Esophagus squamous epithelium (tissue), 5 donors: ENCODE data around the gene DUSP10. TPM values are rescaled to one million over a fixed set of nuclear protein-coding genes. Genes with fewer than 3 reads are reported as not detected.

Source experiments
- DNase-seq: peaks from one replicate; lab custom pipeline; 2025; lab: John Stamatoyannopoulos, UW
- H3K27ac ChIP-seq, 4 donors: fragments of 200-600 bp; sonication (generic); one replicate each; pipeline ENCODE4 v1.5.1; 2016 to 2019; ENCODE audit warnings: mild to moderate bottlenecking in 1 of 4
- H3K27me3 ChIP-seq, 4 donors: fragments of 200-600 bp; sonication (generic); 1 replicate in 3 of 4; 2 replicates in 1 of 4; pipeline versions ENCODE4 v1.5.1 to v1.6.0; 2017 to 2021; ENCODE audit warnings: antibody characterized with exemption in 1 of 4
- H3K36me3 ChIP-seq, 3 donors: fragments of 200-600 bp; sonication (generic); one replicate each; pipeline ENCODE4 v1.5.1; 2016 to 2019
- H3K4me1 ChIP-seq, 3 donors: fragments of 200-600 bp; sonication (generic); one replicate each; pipeline ENCODE4 v1.5.1; 2017 to 2019
- H3K4me3 ChIP-seq, 4 donors: fragments of 200-600 bp; sonication (generic); 1 replicate in 3 of 4; 2 replicates in 1 of 4; pipeline ENCODE4 v1.5.1; 2016 to 2019; ENCODE audit warnings: mild to moderate bottlenecking in 2 of 4, moderate library complexity in 1 of 4
- H3K9me3 ChIP-seq, 3 donors: fragments of 200-600 bp; sonication (generic); one replicate each; pipeline ENCODE4 v1.5.1; 2016 to 2019
- CTCF ChIP-seq, 6 experiments: fragments of 450-650 bp in 4 of 6; fragments of 200-600 bp in 2 of 6; sonication (generic) in 2 of 6; IDR thresholded peaks; one replicate each; pipeline ENCODE4 v1.5.1; 2016 to 2019; ENCODE audit warnings: antibody characterized with exemption in 6 of 6, mild to moderate bottlenecking in 4 of 6, moderate library complexity in 4 of 6
- POLR2A ChIP-seq, 4 donors: fragments of 450-650 bp; IDR thresholded peaks; one replicate each; pipeline ENCODE4 v1.6.1; 2017; ENCODE audit warnings: antibody characterized with exemption in 4 of 4, mild to moderate bottlenecking in 4 of 4, moderate library complexity in 3 of 4
- WGBS, 2 donors: methylation state at CpG; one replicate each; pipeline ENCODE4 v1.1.5; 2018; 5-methylcytosine and 5-hydroxymethylcytosine counted together
- intact Hi-C: fragments of 100-400 bp; cut with DNase I; formaldehyde crosslinking; loops from one replicate; pipeline ENCODE4 v1.15.0; 2022
- total RNA-seq, 4 donors: library from RNA; depleted of rRNA; stranded (reverse); fragments of >200 nt; gene quantifications; one replicate each; pipeline ENCODE4 v1.1.0, GENCODE V29; 2016
- donor health status: DM: yes; HTN: yes; CAD: no.

The DUSP10 gene
- total RNA-seq, 4 donors from 2014 or later = 1.4 to 7.4 (median 4.9) TPM

GRCh38 chr1:221747839-221748238, 6.0 kb upstream of the DUSP10 start:
- no peaks in the 10 kb centered on the region for H3K27me3 ChIP-seq
- no peak for DNase-seq
- TF ChIP-seq CTCF (IDR thresholded peaks at IDR 0.05) = no peak
- TF ChIP-seq POLR2A (IDR thresholded peaks at IDR 0.05) = no peak
- no peaks in the 10 kb centered on the region for H3K36me3 ChIP-seq
- peaks cover 4 to 16% (median 4%) of the 10 kb centered on the region in 3 donors for H3K4me1 ChIP-seq
- H3K27ac ChIP-seq = no peak overlapping the region
- no peaks in the 10 kb centered on the region for H3K9me3 ChIP-seq
- H3K4me3 ChIP-seq = no peak overlapping the region
- intact Hi-C loops = no loop called here
- WGBS, 2 donors = 81 to 85% methylated on average over 5 of the region's 5 CpGs

GRCh38 chr1:221743416-221744208, 1.7 kb upstream of the DUSP10 start:
- Histone ChIP-seq H3K4me3 (peak overlapping the region; percentile 59 to 91 (median 78)), H3K9me3 (no peaks in the 10 kb centered on the region), H3K27me3 (no peaks in the 10 kb centered on the region), H3K36me3 (no peaks in the 10 kb centered on the region), H3K27ac (peak overlapping the region; percentile 96 to 100 (median 100)), H3K4me1 (peaks cover 4 to 43% (median 4%) of the 10 kb centered on the region in 3 donors)
- TF ChIP-seq CTCF (IDR thresholded peaks at IDR 0.05) (no peak), POLR2A (IDR thresholded peaks at IDR 0.05) (no peak)
- WGBS, 2 donors = 49 to 70% methylated on average over 8 to 14 of the region's 16 CpGs
- no peak for DNase-seq
- intact Hi-C loops = no loop called here

- H3K36me3 ChIP-seq = peaks cover 0 to 8% (median 0%) of the 10 kb centered on the region in 3 donors
- peak overlapping the region; percentile 96 to 100 (median 100) for H3K27ac ChIP-seq
- intact Hi-C loops = no loop called here
- no peaks in the 10 kb centered on the region for H3K27me3 ChIP-seq
- peak; percentile 44 for DNase-seq
- H3K9me3 ChIP-seq = no peaks in the 10 kb centered on the region
- WGBS, 2 donors = 0% methylated on average over 8 to 16 of the region's 98 CpGs
- TF ChIP-seq CTCF (IDR thresholded peaks at IDR 0.05) (peak in 2 of 6 experiments; percentile 29 to 44), POLR2A (IDR thresholded peaks at IDR 0.05) (no peak)
- peak overlapping the region; percentile 59 to 91 (median 78) for H3K4me3 ChIP-seq
- H3K4me1 ChIP-seq = peaks cover 4 to 51% (median 4%) of the 10 kb centered on the region in 3 donors
Measured at GRCh38 chr1:221742555-221743415, 896 bp upstream of the DUSP10 start.

GRCh38 chr1:221740993-221741702, 741 bp downstream of the DUSP10 start:
- H3K36me3 ChIP-seq = peaks cover 0 to 15% (median 0%) of the 10 kb centered on the region in 3 donors
- H3K9me3 ChIP-seq = no peaks in the 10 kb centered on the region
- intact Hi-C loops = no loop called here
- H3K4me3 ChIP-seq = peak overlapping the region; percentile 59 to 91 (median 78)
- no peak for TF ChIP-seq CTCF (IDR thresholded peaks at IDR 0.05)
- no peak for TF ChIP-seq POLR2A (IDR thresholded peaks at IDR 0.05)
- H3K27ac ChIP-seq = peak overlapping the region; percentile 96 to 100 (median 100)
- 1% methylated on average over 26 to 27 of the region's 36 CpGs for WGBS, 2 donors
- no peaks in the 10 kb centered on the region for H3K27me3 ChIP-seq
- peaks cover 4 to 52% (median 4%) of the 10 kb centered on the region in 3 donors for H3K4me1 ChIP-seq
- DNase-seq = no peak
